ENCODE measurements around the gene PGPEP1. TPM values are rescaled to one million over a fixed set of nuclear protein-coding genes. Genes with fewer than 3 reads are reported as not detected.

Gene PGPEP1
- total RNA-seq, 6 experiments from 2014 or later = 33.0 to 55.5 (median 40.7) TPM

DNA sequence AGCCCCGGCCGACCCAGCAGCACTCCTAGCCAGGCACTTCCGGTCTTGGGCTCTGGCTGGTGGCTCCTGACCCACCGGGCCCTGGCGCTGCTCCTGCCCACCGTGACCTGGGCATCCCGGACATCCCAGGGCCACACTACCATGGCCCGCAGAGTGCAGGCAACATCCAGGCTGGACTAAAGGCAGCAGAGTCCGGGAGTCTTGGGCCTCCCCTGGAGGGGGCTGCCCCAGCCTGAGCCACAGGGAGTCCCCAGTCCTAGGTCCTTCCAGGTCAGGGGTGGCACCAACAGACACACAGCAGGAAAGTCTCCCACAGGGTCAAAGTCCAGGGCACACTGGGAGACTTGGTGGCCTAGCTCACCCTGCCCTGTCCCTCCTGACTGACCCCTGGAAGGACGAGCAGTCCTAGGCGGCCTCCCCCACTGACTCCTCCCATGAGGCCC, 28.3 kb upstream of the PGPEP1 start:
- no peaks in the 10 kb centered on the region for H3K9me3 ChIP-seq
- DNase-seq = peak in 1 of 3 donors; percentile 61
- ATAC-seq = peak in 3 of 4 donors; percentile 15 to 36 (median 26)
- H3K4me3 ChIP-seq = no peak overlapping the region
- no peak for TF ChIP-seq POLR2A (IDR thresholded peaks at IDR 0.05)
- TF ChIP-seq, protein P1, sequence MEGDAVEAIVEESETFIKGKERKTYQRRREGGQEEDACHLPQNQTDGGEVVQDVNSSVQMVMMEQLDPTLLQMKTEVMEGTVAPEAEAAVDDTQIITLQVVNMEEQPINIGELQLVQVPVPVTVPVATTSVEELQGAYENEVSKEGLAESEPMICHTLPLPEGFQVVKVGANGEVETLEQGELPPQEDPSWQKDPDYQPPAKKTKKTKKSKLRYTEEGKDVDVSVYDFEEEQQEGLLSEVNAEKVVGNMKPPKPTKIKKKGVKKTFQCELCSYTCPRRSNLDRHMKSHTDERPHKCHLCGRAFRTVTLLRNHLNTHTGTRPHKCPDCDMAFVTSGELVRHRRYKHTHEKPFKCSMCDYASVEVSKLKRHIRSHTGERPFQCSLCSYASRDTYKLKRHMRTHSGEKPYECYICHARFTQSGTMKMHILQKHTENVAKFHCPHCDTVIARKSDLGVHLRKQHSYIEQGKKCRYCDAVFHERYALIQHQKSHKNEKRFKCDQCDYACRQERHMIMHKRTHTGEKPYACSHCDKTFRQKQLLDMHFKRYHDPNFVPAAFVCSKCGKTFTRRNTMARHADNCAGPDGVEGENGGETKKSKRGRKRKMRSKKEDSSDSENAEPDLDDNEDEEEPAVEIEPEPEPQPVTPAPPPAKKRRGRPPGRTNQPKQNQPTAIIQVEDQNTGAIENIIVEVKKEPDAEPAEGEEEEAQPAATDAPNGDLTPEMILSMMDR (IDR thresholded peaks at IDR 0.05) = no peak
- intact Hi-C loops (cut with DNase I) = no loop called here
- no peak overlapping the region for H3K27ac ChIP-seq
- no CpG with 5 or more reads among the region's 11 CpGs for WGBS (ENCODE audit: insufficient coverage, low coverage, low lambda C conversion rate, missing lambda C conversion rate)
- H3K27me3 ChIP-seq = no peaks in the 10 kb centered on the region
- H3K4me1 ChIP-seq = peaks cover 0 to 30% (median 0%) of the 10 kb centered on the region in 4 donors
- peaks cover 0 to 2% (median 0%) of the 10 kb centered on the region in 4 donors for H3K36me3 ChIP-seq

DNA sequence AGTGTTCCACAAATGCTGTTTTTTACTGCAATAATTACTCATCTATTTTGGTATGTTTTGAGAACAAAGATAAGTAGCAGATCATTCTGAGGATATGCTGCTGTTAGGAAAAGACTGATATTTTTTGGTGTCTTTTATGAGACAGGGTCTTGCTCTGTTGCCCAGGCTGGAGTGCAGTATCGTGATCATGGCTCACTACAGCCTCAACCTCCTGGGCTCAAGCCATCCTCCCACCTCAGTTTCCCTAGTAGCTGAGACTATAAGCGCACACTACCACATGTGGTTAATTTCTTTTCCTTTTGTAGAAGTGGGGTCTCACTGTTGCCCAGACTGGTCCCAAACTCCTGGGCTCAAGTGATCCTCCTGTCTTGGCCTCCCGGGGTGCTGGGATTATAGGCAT, 27.0 kb upstream of the PGPEP1 start:
- H3K27ac ChIP-seq = no peak overlapping the region
- WGBS (ENCODE audit: insufficient coverage, low coverage, low lambda C conversion rate, missing lambda C conversion rate) = 94% methylated on average over 3 of the region's 3 CpGs
- H3K4me1 ChIP-seq = peaks cover under 1 to 34% (median 5%) of the 10 kb centered on the region in 4 donors
- ATAC-seq (no peak), DNase-seq (no peak)
- no peak for TF ChIP-seq POLR2A (IDR thresholded peaks at IDR 0.05)
- TF ChIP-seq, protein P1 (IDR thresholded peaks at IDR 0.05) = no peak
- no peaks in the 10 kb centered on the region for H3K9me3 ChIP-seq
- H3K27me3 ChIP-seq = no peaks in the 10 kb centered on the region
- H3K36me3 ChIP-seq = peaks cover 0 to 2% (median 0%) of the 10 kb centered on the region in 4 donors
- intact Hi-C loops (cut with DNase I) = no loop called here
- no peak overlapping the region for H3K4me3 ChIP-seq

DNA sequence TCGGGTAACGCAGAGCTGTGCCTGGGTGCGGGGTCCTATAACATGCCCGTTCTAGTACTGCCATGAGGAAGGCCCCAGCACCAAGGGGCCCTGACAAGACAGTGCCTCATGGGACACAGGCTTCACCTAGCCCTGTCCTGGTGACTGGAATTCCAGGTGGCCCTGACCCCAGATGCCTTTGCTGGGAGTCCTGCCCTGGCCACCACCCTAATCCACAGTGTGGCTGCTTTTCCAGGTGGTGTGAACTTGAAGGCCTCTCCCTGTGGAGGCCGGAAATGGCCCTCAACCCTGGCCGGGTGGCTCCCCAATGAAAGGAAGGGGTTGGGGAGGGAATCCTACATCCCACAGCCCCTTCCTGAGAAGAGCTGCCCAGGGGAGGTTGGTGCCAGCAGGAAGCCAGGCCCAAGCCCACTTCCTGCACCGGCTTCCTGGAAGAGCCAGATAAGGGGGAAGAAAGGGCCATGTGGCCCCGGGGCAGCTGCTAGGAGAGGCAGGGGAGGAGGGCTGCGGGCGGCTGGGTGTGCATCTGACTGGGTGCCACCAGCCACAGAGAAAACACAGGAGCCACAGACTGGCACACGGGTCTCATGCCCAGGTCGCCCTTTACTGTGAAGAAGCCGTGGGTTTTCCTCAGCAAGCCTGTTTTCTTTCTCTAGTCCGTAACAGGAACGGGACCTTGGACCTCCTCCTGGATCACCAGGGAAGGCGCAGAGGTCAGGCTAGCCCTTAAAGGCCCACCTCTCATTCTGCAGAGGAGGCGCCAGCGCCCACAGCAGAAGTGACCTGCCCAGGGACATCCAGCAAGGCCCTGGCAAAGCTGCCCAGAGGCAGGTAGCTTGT, 22.2 kb upstream of the PGPEP1 start:
- Histone ChIP-seq H3K36me3 (no peaks in the 10 kb centered on the region), H3K27ac (peak overlapping the region; percentile 61 to 74 (median 68)), H3K27me3 (no peaks in the 10 kb centered on the region), H3K4me1 (peaks cover 3 to 51% (median 24%) of the 10 kb centered on the region in 4 donors), H3K9me3 (no peaks in the 10 kb centered on the region), H3K4me3 (no peak overlapping the region)
- ATAC-seq = peak; percentile 0 to 14 (median 1)
- intact Hi-C loops (cut with DNase I) = no loop called here
- TF ChIP-seq, protein P1 (IDR thresholded peaks at IDR 0.05) = no peak
- TF ChIP-seq POLR2A (IDR thresholded peaks at IDR 0.05) = no peak
- DNase-seq = peak in 1 of 3 donors; percentile 69
- 25% methylated on average over 10 of the region's 18 CpGs for WGBS (ENCODE audit: insufficient coverage, low coverage, low lambda C conversion rate, missing lambda C conversion rate)

DNA sequence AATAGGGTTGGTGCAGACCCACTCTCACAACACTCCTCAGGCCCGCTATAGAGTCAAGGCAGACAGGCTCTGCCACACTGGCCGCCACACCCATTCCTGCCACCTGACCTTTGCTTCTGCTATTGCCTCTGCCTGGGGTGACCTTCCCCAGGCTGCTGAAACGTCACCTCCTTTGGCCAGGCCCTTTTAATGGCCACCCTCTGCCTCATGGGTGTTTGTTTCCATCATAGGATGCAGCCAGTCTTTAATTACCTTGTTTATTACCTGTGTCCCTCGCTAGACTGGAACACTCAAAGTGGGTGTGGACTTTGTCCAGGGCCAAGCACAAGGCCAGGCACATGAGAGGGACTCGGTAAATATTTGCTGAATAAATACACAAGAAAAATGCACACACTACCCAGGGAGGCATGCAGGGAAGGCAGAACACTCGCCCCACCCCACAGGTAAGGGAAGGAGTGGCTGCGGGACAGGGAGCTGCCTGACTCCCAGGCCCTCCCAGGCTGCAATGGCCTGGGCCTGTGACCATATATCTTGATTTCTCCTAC, 20.7 kb upstream of the PGPEP1 start:
- no peak for TF ChIP-seq POLR2A (IDR thresholded peaks at IDR 0.05)
- TF ChIP-seq, protein P1 (IDR thresholded peaks at IDR 0.05) = no peak
- 38% methylated on average over 7 of the region's 7 CpGs for WGBS (ENCODE audit: insufficient coverage, low coverage, low lambda C conversion rate, missing lambda C conversion rate)
- Histone ChIP-seq H3K36me3 (no peaks in the 10 kb centered on the region), H3K4me3 (no peak overlapping the region), H3K4me1 (peaks cover 3 to 58% (median 24%) of the 10 kb centered on the region in 4 donors), H3K27ac (peak overlapping the region; percentile 25 to 74 (median 61)), H3K27me3 (no peaks in the 10 kb centered on the region), H3K9me3 (no peaks in the 10 kb centered on the region)
- peak in 2 of 3 donors; percentile 70 to 77 for DNase-seq
- peak; percentile 15 to 62 (median 46) for ATAC-seq
- intact Hi-C loops (cut with DNase I) = loop anchor here (5.0 kb wide), 2 partner anchors 32 to 42 kb away; no protein-coding TSS in a partner anchor

Measured in right lobe of liver (tissue), 6 donors.